ENCODE data around the gene PSME3IP1.

PSME3IP1 gene

DNA sequence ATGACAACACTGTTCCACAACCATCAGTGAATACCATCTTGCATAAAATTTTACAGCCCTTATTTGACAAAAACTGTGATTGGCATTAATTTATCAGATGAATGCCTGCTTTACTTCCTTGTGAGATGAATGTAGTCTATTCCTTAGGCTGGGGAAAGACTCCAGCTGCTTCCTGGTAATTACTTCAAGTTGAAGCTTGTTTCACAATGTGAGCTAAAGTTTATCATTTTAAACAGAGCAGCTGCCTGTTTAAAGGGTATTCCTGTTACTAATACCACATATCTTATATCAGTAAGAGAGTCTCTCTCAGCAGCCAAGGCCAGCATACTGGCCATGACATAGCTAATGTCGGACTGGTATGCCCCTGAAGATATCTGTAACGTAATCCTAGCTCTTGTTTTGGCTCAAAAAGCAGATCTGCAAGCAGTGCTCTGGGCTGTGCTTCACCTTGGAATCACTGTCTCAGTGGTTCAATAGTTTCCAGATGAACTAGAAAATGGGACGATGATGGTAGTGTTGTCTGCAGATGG, 46.0 kb upstream of the PSME3IP1 start:
- TF ChIP-seq, protein P1, sequence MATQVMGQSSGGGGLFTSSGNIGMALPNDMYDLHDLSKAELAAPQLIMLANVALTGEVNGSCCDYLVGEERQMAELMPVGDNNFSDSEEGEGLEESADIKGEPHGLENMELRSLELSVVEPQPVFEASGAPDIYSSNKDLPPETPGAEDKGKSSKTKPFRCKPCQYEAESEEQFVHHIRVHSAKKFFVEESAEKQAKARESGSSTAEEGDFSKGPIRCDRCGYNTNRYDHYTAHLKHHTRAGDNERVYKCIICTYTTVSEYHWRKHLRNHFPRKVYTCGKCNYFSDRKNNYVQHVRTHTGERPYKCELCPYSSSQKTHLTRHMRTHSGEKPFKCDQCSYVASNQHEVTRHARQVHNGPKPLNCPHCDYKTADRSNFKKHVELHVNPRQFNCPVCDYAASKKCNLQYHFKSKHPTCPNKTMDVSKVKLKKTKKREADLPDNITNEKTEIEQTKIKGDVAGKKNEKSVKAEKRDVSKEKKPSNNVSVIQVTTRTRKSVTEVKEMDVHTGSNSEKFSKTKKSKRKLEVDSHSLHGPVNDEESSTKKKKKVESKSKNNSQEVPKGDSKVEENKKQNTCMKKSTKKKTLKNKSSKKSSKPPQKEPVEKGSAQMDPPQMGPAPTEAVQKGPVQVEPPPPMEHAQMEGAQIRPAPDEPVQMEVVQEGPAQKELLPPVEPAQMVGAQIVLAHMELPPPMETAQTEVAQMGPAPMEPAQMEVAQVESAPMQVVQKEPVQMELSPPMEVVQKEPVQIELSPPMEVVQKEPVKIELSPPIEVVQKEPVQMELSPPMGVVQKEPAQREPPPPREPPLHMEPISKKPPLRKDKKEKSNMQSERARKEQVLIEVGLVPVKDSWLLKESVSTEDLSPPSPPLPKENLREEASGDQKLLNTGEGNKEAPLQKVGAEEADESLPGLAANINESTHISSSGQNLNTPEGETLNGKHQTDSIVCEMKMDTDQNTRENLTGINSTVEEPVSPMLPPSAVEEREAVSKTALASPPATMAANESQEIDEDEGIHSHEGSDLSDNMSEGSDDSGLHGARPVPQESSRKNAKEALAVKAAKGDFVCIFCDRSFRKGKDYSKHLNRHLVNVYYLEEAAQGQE (IDR thresholded peaks at IDR 0.05; ENCODE audit: low read depth), result no peak
- no peak for TF ChIP-seq NFIC (IDR thresholded peaks at IDR 0.05)
- no peak for TF ChIP-seq RAD21 (IDR thresholded peaks at IDR 0.05; ENCODE audit: low read depth)
- TF ChIP-seq FOXM1 (IDR thresholded peaks at IDR 0.05; ENCODE audit: borderline replicate concordance, low read depth), result no peak
- TF ChIP-seq CEBPB (IDR thresholded peaks at IDR 0.05), result no peak
- no peak for TF ChIP-seq EP300 (IDR thresholded peaks at IDR 0.05; ENCODE audit: borderline replicate concordance)
- no peak for TF ChIP-seq TCF12 (IDR thresholded peaks at IDR 0.05; ENCODE audit: low read depth)
- no peak for TF ChIP-seq TAF1 (IDR thresholded peaks at IDR 0.05; ENCODE audit: low read depth)
- TF ChIP-seq ZBTB7A (IDR thresholded peaks at IDR 0.05; ENCODE audit: low read depth), result no peak
- no peak for TF ChIP-seq TEAD4 (IDR thresholded peaks at IDR 0.05)
- TF ChIP-seq, protein P2, sequence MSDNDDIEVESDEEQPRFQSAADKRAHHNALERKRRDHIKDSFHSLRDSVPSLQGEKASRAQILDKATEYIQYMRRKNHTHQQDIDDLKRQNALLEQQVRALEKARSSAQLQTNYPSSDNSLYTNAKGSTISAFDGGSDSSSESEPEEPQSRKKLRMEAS (IDR thresholded peaks at IDR 0.05), result no peak

DNA sequence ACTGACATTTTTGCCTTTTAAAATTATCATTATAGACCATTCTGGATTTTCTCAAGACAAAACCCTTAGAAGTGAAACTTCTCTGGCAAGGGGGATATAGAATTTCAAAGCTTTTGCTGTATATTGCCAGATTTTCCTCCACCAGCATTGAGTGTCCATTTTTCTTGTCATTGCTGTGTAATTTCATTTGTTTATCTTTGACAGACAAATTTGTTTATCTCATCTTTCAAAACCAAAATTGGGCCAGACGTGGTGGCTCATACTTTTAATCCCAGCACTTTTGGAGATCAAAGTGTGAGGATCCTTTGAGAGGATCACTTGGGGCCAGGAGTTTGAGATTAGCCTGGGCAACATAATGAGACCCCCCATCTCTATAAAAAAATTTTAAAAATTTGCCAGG, 43.2 kb upstream of the PSME3IP1 start:
- TF ChIP-seq, protein P2 (IDR thresholded peaks at IDR 0.05), result no peak
- TF ChIP-seq ZBTB7A (IDR thresholded peaks at IDR 0.05; ENCODE audit: low read depth) (no peak), YY1 (IDR thresholded peaks at IDR 0.05; ENCODE audit: low read depth) (no peak), NFIC (IDR thresholded peaks at IDR 0.05) (no peak), CREB1 (IDR thresholded peaks at IDR 0.05; ENCODE audit: low read depth) (no peak), TCF12 (IDR thresholded peaks at IDR 0.05; ENCODE audit: low read depth) (no peak), FOXM1 (IDR thresholded peaks at IDR 0.05; ENCODE audit: borderline replicate concordance, low read depth) (no peak), EGR1 (IDR thresholded peaks at IDR 0.05) (no peak), CEBPB (IDR thresholded peaks at IDR 0.05) (no peak), TAF1 (IDR thresholded peaks at IDR 0.05; ENCODE audit: low read depth) (no peak), EP300 (IDR thresholded peaks at IDR 0.05; ENCODE audit: borderline replicate concordance) (no peak)
- TF ChIP-seq, protein P3, sequence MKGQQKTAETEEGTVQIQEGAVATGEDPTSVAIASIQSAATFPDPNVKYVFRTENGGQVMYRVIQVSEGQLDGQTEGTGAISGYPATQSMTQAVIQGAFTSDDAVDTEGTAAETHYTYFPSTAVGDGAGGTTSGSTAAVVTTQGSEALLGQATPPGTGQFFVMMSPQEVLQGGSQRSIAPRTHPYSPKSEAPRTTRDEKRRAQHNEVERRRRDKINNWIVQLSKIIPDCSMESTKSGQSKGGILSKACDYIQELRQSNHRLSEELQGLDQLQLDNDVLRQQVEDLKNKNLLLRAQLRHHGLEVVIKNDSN (IDR thresholded peaks at IDR 0.05), result no peak
- TF ChIP-seq, protein P1 (IDR thresholded peaks at IDR 0.05; ENCODE audit: low read depth), result no peak

DNA sequence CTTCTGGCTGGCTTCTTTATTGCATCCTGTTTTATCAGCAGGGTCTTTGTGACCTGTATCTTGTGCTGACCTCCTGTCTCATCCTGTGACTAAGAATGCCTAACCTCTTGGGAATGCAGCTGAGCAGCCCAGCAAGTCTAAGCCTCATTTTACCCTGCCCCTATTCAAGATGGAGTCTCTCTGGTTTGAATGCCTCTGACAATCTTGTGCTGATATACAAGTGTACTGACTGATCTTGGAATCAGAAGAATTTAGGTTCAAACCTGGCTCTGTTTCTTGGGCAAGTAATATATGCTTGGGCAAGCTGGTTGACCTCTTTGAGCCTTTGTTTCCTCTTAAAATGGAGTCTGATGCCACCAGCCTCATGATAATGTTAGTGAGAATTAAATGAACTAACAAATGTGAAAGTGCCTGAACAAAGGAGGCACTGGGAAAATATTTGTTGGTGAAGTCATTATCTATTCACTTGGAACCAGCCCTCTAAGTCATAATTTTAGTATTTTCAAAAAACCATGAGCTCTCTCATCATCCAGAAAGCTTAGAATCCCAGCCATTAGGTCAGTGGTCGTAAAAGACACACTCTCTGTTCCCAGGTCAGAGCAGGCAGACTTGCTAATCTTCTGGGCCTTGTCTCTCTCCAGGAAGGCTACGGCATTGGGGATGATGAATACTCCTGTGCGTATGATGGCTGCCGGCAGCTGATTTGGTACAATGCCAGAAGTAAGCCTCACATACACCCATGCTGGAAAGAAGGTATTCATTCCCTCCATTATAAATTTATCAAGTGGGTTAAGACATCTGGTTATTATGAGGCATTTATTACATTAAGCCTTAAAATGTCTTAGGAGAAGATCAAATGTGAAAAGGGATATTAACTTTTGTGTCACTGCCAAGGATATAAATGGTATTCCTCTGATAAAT, 41.1 kb upstream of the PSME3IP1 start:
- TF ChIP-seq EGR1 (IDR thresholded peaks at IDR 0.05), result no peak
- no peak for TF ChIP-seq FOXM1 (IDR thresholded peaks at IDR 0.05; ENCODE audit: borderline replicate concordance, low read depth)
- TF ChIP-seq RAD21 (IDR thresholded peaks at IDR 0.05; ENCODE audit: low read depth), result no peak
- TF ChIP-seq ZBTB7A (IDR thresholded peaks at IDR 0.05; ENCODE audit: low read depth), result no peak
- TF ChIP-seq, protein P2 (IDR thresholded peaks at IDR 0.05), result no peak
- no peak for TF ChIP-seq TAF1 (IDR thresholded peaks at IDR 0.05; ENCODE audit: low read depth)
- TF ChIP-seq CEBPB (IDR thresholded peaks at IDR 0.05), result no peak
- TF ChIP-seq, protein P3 (IDR thresholded peaks at IDR 0.05), result no peak
- no peak for TF ChIP-seq TEAD4 (IDR thresholded peaks at IDR 0.05)
- TF ChIP-seq YY1 (IDR thresholded peaks at IDR 0.05; ENCODE audit: low read depth), result no peak
- TF ChIP-seq NFIC (IDR thresholded peaks at IDR 0.05), result no peak
- TF ChIP-seq, protein P1 (IDR thresholded peaks at IDR 0.05; ENCODE audit: low read depth), result no peak
- no peak for TF ChIP-seq CREB1 (IDR thresholded peaks at IDR 0.05; ENCODE audit: low read depth)
- no peak for TF ChIP-seq EP300 (IDR thresholded peaks at IDR 0.05; ENCODE audit: borderline replicate concordance)
- TF ChIP-seq TCF12 (IDR thresholded peaks at IDR 0.05; ENCODE audit: low read depth), result no peak

Data from Ishikawa (cell line).